GM19463 (cell line): ENCODE results near the gene TMEM132D.

Experiments
- ATAC-seq: cut with Tn5 transposase; IDR thresholded peaks from one replicate; pipeline ENCODE4 v1.9.1; 2021; ENCODE audit warnings: mild to moderate bottlenecking, moderate library complexity; ENCODE audit not compliant: unreplicated experiment

TMEM132D gene

DNA sequence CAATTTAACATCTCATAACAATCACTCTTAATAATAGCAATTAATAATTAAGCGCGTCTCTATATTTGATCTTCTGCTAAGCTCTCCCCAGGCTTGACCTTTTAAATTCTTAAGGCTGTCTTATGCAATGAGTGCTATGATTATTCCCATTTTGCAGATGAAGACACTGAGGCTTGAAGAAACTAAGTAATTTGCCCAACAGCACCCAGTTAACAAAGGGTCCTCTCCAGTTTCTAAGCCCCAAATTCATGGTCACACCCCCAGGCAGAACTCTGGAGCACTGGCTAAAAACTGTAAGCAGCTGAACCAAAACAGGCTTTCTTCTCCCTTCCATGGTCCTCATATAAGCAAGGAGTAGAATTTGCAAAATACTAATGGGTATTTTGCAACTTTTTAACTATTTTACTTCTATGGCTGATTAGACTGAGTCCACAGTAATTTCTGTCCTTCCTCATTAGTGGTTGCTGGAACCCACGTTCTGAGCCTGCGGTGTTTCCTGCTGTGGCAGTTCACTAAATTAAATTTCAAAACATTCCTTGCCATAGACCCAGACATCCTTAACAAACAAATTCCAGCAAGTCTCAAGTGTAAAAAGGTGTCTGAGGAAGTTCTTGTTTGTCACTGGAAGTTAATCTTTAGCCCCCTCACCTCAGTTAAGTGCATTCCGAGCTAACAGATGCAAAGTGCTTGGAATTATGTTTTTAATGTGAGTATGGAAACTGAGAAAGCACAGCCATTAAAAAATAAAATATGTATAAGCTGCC, 76.5 kb downstream of the TMEM132D start:
- ATAC-seq = no peak

DNA sequence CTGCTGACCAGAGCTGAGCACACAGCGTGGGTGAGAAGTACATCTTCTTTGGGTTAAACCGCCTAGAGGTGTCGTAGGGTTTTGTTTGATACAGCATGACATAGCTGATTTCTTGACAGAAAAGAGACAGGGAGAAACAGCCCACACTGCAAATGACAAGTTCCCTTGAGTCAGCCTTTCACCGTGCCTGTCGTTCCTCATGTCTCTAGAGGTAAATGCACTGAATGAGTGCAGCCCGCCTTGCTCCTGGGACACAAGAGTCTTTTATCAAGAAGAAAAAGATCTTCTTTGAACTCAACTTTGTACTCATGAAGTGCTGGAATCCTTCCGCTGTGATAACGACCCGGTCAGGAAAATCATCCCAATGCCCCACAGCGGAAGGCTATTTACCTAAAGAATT, 77.6 kb downstream of the TMEM132D start:
- no peak for ATAC-seq

DNA sequence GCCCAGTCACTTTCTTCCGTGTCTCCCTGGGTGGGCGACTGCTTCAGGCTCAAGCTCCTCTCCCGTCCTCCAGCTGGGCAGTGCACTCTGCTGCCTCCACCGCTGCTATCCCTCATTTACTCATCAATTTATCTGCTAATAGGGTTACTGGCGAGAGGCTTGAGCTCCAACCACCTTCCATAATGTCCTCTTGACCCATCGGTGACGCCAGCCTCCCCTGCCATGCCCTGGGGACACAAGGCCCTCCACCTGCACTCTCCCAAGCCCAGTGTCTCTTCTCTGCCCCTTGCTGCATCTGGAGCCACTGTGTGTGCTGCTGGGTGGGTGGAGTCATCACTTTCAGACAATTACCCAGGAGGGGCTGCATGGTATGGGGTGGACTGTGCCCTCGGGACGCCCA, 78.5 kb downstream of the TMEM132D start:
- ATAC-seq = no peak

DNA sequence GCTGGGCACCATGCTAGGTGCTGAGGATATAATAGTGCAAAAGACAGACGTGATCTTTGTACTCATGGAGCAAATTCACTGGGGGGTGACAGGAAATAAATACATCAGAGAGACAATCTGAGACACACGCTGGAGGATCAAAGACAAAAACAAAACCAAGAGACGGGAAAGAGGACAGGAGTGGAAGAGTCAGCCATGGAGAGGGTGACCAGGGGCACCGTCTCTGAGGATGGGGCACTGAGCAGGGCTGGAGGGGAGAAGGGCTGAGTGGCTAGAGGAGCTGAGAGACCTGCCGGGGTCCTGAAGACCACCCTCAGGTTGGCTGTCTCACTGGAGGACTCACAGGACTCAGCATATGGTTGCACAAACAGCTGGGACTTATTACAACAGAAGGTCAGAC, 81.9 kb downstream of the TMEM132D start:
- ATAC-seq = no peak

DNA sequence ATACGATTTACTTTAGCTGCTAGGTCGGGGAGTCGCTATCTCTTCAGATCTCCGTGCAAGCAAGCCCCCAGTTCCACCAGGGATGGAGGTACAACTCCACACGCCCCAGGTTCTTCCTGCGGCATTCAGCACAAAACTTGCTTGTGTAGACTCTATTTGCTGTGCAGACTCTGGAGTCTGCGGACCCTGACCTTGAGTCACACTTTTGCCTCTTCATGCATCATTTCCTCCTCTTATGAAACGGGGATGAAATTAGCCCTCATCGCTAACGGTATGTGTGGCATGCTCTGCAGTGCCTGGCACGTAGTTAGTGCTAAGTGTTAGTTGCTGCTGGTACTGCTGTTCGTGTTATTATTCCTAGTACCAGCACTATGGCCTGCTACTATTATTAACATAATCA, 84.4 kb downstream of the TMEM132D start:
- no peak for ATAC-seq

DNA sequence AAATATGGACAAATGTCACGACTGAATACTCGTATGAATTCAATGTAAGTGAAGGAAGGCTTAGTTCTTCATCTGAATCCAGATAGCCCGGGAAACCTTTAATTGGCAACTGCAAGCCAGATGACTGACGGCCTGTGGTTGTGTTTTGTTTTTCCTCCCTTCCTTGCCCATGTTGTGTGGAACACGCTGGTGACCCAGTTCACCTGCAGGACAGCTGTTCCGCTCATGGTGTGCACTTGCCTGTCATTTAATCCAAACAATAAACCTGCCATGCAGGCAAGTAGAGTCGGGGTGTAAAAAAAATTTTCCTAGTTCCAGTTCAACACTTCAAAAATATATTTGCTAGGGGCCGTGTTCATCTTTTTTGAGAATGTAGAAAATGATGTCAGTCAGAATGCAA, 88.0 kb downstream of the TMEM132D start:
- ATAC-seq = no peak

- no peak for ATAC-seq
Measured at GRCh38 chr12:129811963-129812362, 91.9 kb downstream of the TMEM132D start.

DNA sequence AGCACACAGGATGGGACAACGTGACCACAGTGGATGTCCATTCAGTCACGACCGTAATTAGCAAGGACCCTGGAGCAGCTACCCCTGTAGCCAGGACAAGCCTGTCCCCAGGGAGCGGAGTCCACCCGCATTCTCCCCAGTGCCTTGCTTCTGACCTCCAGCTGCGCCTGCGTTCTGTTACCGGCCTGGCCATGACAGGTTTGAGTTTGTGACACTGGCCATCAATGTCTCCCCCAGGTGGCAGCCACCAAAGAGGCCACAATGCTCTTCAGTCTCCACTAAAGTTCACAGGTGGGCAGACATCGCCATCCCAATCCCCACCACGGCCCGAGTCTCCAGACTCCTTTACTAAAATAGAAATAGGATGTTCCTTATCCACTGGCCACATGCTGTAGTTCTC, 96.7 kb downstream of the TMEM132D start:
- ATAC-seq = no peak

- ATAC-seq = no peak
Measured at GRCh38 chr12:129791396-129791795, 112.4 kb downstream of the TMEM132D start.

DNA sequence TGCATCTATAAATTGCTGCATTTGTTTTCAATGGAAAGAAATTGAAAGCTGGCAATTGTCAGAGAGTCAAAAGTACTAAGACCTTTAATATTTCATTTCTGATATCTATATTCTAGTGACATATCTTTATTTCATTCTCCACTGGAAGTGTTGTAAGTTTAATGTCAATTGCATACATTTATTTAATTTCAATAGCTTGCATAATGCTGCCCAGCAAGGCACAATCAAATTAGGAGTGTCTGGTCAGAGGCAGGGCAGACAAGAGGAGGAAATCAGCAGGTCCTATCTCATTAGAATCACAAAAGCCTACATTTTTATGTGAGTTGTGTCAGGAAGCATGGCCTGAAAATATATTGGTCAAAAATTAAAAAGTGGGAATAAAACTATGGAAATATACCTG, 112.9 kb downstream of the TMEM132D start:
- no peak for ATAC-seq

- no peak for ATAC-seq
Measured at GRCh38 chr12:129790331-129790730, 113.5 kb downstream of the TMEM132D start.

GRCh38 chr12:129789921-129790320, 113.9 kb downstream of the TMEM132D start:
- no peak for ATAC-seq

DNA sequence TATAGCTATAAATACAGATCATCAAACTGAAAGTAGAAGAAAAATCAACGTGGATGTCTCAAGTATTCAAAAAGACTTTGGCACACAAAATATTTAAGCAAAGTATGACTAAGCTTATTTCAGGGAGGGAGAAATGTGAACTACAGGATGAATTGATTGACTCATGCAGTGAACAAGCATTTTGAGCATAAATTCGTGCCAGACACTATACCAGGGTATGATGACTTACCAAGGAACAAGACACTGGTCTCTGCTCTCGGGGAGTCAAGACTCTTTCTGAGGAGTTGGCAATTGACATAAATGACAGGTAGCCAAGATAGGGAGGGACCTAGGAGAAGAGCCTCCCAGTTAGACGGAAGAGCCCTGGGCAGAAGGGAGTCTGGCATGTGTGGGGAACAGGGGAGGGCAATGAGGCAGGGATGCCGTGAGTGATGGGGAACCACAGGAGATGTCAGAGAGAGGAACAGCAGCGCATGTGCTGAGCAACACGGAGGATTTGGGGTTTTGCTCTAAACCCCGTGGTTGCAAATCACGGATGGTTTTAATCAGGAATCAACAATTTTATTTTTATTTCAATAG, 115.2 kb downstream of the TMEM132D start:
- ATAC-seq = no peak

GRCh38 chr12:129779989-129780388, 123.8 kb downstream of the TMEM132D start:
- ATAC-seq = no peak

DNA sequence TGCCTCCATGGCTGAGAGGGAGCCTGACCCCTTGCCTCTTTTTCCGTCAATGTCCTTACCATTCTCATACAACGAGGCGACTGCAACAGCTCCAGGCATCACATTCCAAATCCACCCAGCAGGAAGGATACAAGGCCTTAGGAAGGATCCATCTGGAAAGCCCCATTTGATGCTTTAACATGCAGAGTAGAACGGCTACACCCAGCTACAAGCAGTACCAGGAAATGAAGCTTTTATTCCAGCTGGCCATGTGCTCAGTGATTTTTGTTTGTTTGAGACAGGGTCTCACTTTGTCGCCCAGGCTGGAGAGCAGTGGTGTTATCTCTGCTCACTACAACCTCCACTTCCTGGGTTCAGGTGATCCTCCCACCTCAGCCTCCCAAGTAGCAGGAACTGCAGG, 124.8 kb downstream of the TMEM132D start:
- no peak for ATAC-seq

DNA sequence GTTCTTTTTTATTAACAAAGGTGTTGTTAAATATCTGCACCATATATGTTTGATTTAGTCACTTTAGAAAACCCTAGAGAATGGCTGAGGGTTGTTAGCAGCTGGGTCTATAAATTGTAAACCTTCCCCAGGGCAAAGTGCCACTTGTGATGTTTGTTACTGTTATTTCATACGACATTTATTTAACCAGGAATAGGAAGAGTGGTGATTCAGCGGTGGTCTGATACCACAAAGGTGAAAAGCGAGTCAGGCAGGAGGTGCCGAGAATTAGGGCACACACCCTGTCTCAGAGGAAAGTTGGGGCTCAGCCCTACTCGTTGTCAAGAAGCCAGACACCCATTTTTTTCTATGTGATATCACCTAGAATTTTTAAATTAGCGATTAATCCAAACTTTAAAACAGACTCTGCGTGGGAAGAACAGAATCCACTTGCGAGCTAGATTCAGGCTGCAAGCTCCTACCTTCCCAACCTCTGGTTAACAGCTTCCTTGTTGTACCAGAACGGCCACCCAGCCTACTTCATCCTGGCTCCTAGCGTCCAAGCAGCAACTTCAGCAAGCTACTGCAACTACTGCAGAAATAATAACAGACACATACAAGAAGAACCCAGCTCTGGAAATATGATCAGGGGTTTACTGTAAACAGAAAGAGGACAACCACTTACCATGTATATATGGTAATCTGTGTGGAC, 126.7 kb downstream of the TMEM132D start:
- no peak for ATAC-seq

DNA sequence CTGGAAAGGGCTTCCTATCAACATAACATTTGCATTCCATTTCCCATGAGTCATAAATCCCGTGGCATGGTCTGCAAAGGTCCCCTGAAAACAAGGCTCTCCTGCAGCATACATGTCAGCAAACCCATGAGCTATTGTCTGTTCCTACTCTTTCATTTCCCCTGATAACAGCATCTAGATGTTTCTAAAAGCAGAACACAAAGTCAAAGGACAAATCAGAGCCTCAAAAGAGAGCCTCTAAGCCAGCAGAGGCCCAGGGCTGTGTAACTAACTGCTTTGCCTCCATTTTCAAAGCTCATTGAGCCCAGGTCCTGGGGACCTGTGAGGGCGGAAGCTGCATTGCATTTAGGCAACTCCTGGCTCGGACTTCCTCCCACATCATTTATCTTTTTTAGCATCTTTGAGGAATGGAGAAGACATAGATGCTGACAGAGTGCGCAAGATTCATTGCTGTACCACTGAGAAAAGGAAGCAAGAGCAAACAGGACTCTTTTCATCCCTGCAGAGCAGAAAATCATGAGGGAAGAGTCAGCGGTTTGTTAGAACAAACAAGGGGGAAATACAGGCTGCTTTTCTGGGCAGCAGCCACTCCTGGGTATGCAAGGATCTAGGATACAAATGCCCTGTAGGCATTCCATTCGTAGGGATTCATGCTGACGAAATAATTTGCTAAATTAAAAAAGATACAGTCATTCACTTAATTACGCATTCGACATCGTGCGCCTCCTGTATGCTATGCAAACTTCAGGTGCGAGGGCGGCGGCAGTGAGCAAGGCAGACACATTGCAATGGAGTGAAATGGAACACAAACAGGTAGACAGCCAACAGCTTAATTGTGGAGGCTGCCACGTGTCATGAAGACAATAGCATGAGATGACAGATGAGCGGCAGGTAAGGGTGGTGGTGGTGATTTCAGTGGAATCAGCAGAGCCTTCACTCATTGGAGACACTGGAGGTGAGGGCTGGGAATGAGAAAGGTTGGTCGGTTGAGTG, 131.0 kb downstream of the TMEM132D start:
- no peak for ATAC-seq

DNA sequence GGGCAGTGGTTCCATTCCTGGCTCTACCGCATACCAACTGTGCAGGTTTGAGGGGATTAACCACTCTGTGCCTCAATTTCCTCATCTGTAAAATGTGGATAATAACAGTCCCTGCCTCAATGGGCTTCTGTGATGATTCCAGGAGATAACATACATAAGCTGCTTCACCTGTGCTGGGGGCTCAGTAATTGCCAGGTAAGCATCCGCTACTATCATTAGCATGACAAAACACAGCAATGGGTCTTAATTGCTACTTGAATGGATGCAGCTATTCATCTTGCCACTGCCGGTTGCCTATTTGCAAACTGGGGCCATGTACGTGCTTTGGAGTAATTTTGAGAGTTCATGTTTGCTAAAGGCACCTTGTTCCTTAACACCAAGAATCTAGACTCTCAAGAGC, 132.6 kb downstream of the TMEM132D start:
- no peak for ATAC-seq

DNA sequence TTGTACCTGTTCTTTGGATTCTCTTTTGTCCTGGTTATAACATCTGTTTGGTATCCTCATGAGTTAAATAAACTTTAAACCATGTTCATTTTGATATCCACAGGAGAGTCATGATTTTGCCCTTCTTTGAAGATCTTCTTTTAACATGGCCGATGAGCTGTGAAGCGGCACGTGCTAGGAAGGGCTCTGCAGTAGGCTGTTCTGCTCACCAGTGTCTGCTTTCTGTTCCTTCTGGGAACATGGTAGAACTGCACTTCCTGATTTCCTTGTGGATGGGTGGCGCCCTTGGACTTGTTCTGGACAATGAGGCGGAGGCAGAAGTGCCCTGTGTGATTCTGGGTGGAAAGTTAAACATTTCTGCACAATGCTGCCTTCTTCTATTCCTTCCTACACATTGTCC, 138.1 kb downstream of the TMEM132D start:
- ATAC-seq = no peak

- ATAC-seq = no peak
Measured at GRCh38 chr12:129762436-129762835, 141.4 kb downstream of the TMEM132D start.

DNA sequence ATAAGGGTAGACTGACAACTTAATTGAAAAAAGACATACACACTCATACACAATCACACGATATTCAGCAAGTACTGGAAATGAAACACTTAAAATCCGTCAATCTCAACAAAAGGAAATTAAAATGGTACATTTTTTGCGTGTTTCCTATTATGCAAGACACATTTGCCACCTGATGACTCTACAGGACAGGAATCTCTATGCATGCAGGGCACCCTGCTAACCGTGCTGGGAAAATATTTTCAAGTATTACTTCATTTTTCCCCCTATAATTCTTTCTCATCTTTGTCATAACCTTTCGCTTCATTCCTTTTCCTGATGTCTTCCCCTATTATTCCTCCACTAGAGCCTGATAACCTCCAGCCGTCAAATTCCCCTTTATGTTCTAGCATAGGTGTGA, 150.2 kb downstream of the TMEM132D start:
- no peak for ATAC-seq
